Adrenal gland (tissue), 5 donors: ENCODE results near the gene CEP104.

ENCODE experiments used
- CTCF ChIP-seq, 6 experiments: fragments of 450-650 bp in 4 of 6; fragments of 200-600 bp in 2 of 6; sonication (generic) in 1 of 6; IDR thresholded peaks; 1 replicate in 5 of 6; 2 replicates in 1 of 6; pipeline versions ENCODE4 v1.5.1 to v1.8.0; 2016 to 2021; ENCODE audit warnings: antibody characterized with exemption in 6 of 6, mild to moderate bottlenecking in 2 of 6, moderate library complexity in 1 of 6
- POLR2A ChIP-seq, 2 donors: fragments of 450-650 bp; IDR thresholded peaks; one replicate each; pipeline ENCODE4 v1.6.1; 2017; ENCODE audit warnings: antibody characterized with exemption in 2 of 2, mild to moderate bottlenecking in 2 of 2, moderate library complexity in 1 of 2
- donor health status: DM: no; HTN: no; CAD: no.

GRCh38 chr1:3864884-3865283 lies 7.9 kb upstream of the CEP104 start:
- TF ChIP-seq CTCF (IDR thresholded peaks at IDR 0.05) (no peak), POLR2A (IDR thresholded peaks at IDR 0.05) (no peak)
